Panc1 (cell line): ENCODE results near the gene PROS1. TPM values are rescaled to one million over a fixed set of nuclear protein-coding genes. Genes with fewer than 3 reads are reported as not detected.

Experiments used
- total RNA-seq: library from RNA; stranded (reverse); gene quantifications from one replicate; pipeline ENCODE4 v1.2.1, GENCODE V29; 2021; ENCODE audit not compliant: unreplicated experiment

Gene PROS1
- total RNA-seq, 1 experiment from 2014 or later, result 16.8 TPM

Other genes with a start within 250 kb of the PROS1 start
- 26.6 TPM for gene ARL13B, start 6.3 kb upstream of the PROS1 start, total RNA-seq
- gene STX19, start 54.7 kb upstream of the PROS1 start, total RNA-seq, result not detected
- 2.7 TPM for gene DHFR2, start 89.0 kb upstream of the PROS1 start, total RNA-seq
- gene NSUN3, start 89.2 kb upstream of the PROS1 start, total RNA-seq, result 14.4 TPM